ENCODE measurements around the gene CRKL. TPM values are rescaled to one million over a fixed set of nuclear protein-coding genes. Genes with fewer than 3 reads are reported as not detected.
"Not testable (repeated sequence)": the region's sequence is repeated elsewhere in the genome, so short reads cannot be mapped to it uniquely, and the experiment has no call there.

CRKL gene
- total RNA-seq, 2 donors from 2014 or later: 42.1 to 45.2 TPM

DNA sequence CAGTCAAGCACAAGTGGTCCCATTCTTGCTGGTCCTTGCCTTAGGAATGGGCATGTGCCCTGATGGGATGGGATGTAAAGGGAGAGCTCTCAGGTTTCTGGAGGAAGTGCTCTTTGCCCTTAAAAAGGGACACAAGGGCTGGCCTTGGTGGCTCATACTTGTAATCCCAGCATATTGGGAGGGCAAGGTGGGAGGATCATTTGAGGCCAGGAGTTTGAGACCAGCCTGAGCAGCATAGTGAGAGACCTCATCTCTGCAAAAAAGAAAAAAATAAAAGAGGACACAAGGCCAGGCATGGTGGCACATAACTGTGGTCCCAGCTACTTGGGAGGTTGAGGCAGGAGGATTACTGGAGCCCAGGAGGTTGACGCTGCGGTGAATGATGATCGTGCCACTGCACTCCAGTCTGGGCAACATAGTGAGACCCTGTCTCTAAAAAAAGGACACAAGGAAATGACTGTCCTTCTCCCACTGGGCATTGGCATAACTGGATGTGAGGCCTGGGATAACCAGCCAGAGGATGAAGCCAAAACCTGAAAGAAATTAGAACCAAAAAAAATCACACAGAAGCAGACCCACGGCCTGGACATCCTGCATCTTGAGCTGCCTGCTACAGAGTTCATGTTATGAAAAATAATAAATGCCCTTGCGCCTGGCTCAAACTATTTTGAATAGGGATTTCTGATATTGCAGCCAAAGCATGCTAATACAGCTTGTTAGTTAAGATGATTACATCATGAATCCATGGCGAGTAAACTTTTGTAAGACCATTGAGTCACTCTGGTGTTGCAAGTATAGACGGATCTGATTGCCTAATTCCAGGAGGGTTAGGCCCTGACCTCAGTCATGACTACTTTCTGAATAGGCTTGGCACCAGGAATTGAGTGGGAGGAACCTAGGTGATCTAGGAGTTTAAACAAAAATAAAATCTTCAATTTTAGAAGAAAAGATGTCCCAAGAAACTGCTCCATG is 12.9 kb upstream of the CRKL start:
- Histone ChIP-seq H3K27ac (no peak overlapping the region), H3K27me3 (replicated peaks; ENCODE audit: insufficient read depth) (no peaks in the 10 kb centered on the region), H3K36me3 (no peaks in the 10 kb centered on the region), H3K9me3 (no peaks in the 10 kb centered on the region), H3K4me1 (ENCODE audit: control insufficient read depth in 1 of 2, low read depth in 2 of 2) (no peaks in the 10 kb centered on the region), H3K4me3 (no peak overlapping the region)
- TF ChIP-seq, protein P1, sequence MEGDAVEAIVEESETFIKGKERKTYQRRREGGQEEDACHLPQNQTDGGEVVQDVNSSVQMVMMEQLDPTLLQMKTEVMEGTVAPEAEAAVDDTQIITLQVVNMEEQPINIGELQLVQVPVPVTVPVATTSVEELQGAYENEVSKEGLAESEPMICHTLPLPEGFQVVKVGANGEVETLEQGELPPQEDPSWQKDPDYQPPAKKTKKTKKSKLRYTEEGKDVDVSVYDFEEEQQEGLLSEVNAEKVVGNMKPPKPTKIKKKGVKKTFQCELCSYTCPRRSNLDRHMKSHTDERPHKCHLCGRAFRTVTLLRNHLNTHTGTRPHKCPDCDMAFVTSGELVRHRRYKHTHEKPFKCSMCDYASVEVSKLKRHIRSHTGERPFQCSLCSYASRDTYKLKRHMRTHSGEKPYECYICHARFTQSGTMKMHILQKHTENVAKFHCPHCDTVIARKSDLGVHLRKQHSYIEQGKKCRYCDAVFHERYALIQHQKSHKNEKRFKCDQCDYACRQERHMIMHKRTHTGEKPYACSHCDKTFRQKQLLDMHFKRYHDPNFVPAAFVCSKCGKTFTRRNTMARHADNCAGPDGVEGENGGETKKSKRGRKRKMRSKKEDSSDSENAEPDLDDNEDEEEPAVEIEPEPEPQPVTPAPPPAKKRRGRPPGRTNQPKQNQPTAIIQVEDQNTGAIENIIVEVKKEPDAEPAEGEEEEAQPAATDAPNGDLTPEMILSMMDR (IDR thresholded peaks at IDR 0.05): no peak
- peak; percentile 70 for ATAC-seq (ENCODE audit: insufficient number of reproducible peaks, low FRiP score, low read depth)
- no peak for DNase-seq (ENCODE audit: low spot score)

GRCh38 chr22:20904980-20905355 is 12.2 kb upstream of the CRKL start:
- Histone ChIP-seq H3K4me1 (ENCODE audit: control insufficient read depth in 1 of 2, low read depth in 2 of 2) (no peaks in the 10 kb centered on the region), H3K9me3 (no peaks in the 10 kb centered on the region), H3K4me3 (no peak overlapping the region), H3K36me3 (no peaks in the 10 kb centered on the region), H3K27me3 (replicated peaks; ENCODE audit: insufficient read depth) (no peaks in the 10 kb centered on the region), H3K27ac (no peak overlapping the region)
- ATAC-seq (ENCODE audit: insufficient number of reproducible peaks, low FRiP score, low read depth) (no peak), DNase-seq (ENCODE audit: low spot score) (no peak)
- TF ChIP-seq, protein P1 (IDR thresholded peaks at IDR 0.05): no peak

- no peaks in the 10 kb centered on the region for H3K27me3 ChIP-seq (replicated peaks; ENCODE audit: insufficient read depth)
- TF ChIP-seq, protein P1 (IDR thresholded peaks at IDR 0.05): no peak
- H3K4me1 ChIP-seq (ENCODE audit: control insufficient read depth in 1 of 2, low read depth in 2 of 2): no peaks in the 10 kb centered on the region
- H3K27ac ChIP-seq: no peak overlapping the region
- ATAC-seq (ENCODE audit: insufficient number of reproducible peaks, low FRiP score, low read depth) (no peak), DNase-seq (ENCODE audit: low spot score) (no peak)
- no peaks in the 10 kb centered on the region for H3K9me3 ChIP-seq
- H3K4me3 ChIP-seq: no peak overlapping the region
- no peaks in the 10 kb centered on the region for H3K36me3 ChIP-seq
Measured at GRCh38 chr22:20905415-20906386, 11.5 kb upstream of the CRKL start.

DNA sequence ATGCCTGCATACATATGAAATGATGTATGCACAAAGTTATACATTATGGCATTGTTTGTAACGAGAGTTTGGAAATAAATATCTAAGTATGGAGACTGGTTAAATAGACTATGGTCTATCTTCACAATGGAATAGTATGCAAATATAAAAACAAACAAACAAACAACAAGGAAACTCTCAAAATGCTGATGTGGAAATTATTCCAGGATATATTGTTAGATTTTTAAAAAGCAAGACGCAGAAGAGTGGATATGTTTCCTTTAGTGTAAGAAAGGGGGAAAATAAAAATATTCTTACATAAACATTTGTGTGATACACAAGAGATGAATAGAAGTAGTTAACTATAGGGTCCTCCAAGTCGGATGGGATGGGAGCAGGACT is 10.8 kb upstream of the CRKL start:
- H3K4me1 ChIP-seq (ENCODE audit: control insufficient read depth in 1 of 2, low read depth in 2 of 2): no peaks in the 10 kb centered on the region
- H3K4me3 ChIP-seq: no peak overlapping the region
- ATAC-seq (ENCODE audit: insufficient number of reproducible peaks, low FRiP score, low read depth) (no peak), DNase-seq (ENCODE audit: low spot score) (no peak)
- H3K27me3 ChIP-seq (replicated peaks; ENCODE audit: insufficient read depth): no peaks in the 10 kb centered on the region
- TF ChIP-seq, protein P1 (IDR thresholded peaks at IDR 0.05): no peak
- no peaks in the 10 kb centered on the region for H3K36me3 ChIP-seq
- H3K9me3 ChIP-seq: no peaks in the 10 kb centered on the region
- H3K27ac ChIP-seq: no peak overlapping the region

DNA sequence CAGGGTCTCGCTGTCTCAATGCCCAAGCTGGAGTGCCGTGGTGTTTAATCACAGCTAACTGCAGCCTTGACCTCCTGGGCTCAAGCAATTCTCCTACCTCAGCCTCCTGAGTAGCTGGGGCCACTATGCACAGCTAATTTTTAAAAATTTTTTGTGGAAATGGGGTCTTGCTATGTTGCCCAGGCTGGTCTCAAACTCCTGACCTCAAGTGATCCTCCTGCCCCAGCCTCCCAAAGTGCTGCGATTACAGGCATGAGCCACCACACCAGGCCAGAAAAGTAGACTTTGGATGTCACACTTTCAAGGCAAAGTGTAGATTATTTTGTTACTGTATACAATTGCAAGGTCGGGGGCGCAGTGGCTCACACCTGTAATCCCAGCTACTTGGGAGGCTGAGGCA is 8.5 kb upstream of the CRKL start:
- not testable (repeated sequence) for H3K9me3 ChIP-seq; DNase-seq (ENCODE audit: low spot score); H3K36me3 ChIP-seq; H3K4me1 ChIP-seq (ENCODE audit: control insufficient read depth in 1 of 2, low read depth in 2 of 2); H3K4me3 ChIP-seq; H3K27ac ChIP-seq; H3K27me3 ChIP-seq (replicated peaks; ENCODE audit: insufficient read depth); ATAC-seq (ENCODE audit: insufficient number of reproducible peaks, low FRiP score, low read depth)
